HG03575 (cell line): Measurements from ENCODE around the gene GALNT13.

ENCODE experiments used
- ATAC-seq: cut with Tn5 transposase; IDR thresholded peaks from one replicate; pipeline ENCODE4 v1.9.1; 2021; ENCODE audit not compliant: unreplicated experiment, insufficient number of reproducible peaks, low FRiP score; ENCODE audit errors: extremely low read depth

Gene GALNT13

DNA sequence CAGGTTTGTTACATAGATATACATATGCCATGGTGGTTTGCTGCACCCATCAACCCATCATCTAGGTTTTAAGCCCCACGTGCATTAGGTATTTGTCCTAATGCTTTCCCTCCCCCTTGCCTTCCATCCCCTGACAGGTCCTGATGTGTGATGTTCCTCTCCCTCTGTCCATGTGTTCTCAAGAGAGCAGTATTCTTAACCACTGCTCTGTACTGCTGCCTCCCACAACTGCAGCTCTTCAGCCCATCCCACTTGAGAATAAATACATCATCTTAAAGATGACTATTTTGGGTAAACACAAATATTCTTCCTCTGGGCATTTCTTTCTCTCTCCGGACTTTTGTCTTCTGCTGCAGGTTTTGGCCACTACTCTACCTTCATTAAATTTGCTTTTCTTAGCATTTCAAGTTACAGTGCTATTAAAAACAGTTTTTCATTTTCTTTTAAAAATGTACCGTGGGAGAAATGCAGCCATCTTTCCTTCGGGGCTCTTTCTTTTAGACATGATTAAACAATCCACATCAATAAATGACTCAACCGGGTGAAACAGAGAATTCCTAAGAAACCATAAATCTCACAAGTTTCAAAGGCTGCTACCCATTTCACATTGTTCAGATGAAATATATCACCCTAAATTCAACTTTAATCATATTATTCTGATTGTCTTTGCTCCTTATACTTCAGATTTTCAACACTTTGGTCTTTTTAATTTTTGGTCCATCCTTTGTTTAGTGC lies 323.4 kb downstream of the GALNT13 start:
- no peak for ATAC-seq

DNA sequence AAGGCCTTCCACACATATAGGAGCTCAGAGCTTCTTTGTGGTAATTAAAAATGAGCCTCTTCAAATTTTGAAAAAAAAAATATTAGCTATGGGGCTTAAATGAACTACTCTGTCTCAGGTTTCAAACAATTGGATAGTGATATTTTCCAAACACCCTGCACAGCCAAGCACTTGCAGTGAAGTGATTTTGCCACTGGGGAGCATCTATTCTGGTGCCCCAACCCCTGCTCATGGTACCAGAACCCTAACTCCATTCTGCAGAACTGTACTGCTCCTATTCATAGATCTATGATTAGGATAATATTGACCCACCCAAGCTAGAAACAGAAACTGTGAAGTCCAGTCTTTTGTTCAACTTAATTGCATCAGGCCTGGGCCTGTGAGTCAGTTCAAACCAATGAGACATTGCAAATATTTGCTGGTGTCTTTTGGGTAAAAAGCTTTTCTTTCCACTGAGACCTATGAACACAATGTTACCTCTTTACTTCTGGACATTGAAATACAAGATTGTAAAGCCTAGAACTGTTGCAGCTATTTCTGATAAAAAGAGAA lies 324.0 kb downstream of the GALNT13 start:
- no peak for ATAC-seq

DNA sequence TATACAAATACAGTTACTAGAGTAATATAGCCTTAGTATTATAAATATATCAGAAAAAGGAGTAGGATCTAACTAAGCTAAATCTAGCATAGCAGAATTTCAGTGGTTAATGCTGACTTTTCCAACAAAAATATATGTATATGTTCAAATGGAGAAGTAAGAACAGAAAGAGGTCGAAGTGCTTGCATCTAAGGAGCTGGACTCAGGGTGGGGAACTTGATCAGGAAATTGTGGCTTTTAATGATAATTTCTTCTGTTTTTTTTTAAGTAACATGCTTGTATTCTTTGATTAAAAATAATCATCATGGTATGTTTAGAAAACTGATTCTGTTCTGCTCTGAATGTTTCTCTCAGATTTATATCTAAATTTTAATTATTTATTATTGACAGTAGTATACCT lies 327.1 kb downstream of the GALNT13 start:
- no peak for ATAC-seq

DNA sequence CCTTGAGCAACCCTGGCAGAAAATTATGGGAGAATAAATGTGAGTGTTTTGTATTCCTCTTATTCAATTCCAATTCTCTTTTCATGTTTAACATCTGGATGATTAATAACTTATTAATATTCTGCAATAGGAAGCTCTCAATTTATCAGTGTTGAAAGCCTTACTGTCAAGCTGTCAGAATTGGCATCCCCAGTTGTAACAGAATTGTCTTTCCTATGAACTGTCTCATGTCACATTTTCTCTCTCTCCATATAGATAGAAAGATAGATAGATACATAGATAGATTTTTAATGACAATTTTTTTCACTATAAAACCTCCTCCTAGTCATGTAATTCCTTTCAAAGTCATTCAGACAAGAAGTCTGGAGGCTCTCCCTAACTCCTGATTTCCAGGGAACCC lies 331.5 kb downstream of the GALNT13 start:
- no peak for ATAC-seq

DNA sequence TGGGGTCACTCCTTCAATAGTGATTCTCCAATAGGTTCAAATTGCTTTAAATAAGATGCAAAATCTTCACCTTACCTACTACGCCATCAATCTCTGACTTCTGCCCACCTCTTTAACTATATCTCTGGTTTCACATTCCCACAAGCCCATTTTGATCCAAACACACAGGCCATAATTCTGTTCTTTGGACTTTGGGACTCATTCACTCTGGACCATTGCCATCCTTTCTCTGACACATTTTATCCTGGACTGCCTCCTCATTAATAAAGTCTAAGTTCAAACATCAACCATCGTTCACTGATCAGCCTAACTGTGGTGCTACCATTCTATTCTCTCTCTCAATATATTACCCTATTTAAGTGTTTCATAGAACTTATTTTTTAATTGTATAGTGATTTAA lies 332.2 kb downstream of the GALNT13 start:
- no peak for ATAC-seq

DNA sequence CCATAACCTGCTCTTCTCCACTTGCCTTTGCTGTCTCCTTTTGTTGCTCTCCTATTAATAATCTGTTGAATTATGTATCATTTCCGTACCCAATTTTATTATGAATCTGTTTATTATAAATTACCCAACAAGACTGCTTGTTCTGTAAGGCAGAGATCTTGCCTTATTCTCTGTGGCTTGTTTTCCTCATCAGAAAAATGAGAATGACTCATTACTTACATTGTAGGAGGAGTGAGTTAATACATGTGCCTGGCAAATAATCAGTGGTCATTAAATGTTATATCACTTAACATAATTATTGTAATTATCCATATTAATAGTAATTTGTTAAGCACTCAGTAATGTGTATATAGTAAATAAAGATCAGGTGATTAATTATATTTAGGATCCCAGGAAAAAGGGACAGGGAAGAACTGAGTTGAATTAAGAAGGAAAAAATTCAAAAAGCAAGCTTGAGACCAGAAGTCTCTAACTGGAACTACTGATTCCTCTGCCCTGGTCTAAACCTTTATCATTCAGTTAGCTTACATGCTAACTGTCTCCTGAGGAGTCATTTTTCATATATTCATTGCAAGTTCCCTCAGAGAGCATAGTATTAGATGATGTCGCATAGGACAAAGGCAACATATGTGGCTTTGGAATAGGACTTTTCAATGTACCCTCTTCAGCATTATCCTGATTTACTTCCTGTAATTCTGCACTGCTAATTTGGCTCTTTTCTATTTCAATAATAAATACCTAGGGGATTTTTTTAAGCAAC lies 335.7 kb downstream of the GALNT13 start:
- ATAC-seq, result no peak

DNA sequence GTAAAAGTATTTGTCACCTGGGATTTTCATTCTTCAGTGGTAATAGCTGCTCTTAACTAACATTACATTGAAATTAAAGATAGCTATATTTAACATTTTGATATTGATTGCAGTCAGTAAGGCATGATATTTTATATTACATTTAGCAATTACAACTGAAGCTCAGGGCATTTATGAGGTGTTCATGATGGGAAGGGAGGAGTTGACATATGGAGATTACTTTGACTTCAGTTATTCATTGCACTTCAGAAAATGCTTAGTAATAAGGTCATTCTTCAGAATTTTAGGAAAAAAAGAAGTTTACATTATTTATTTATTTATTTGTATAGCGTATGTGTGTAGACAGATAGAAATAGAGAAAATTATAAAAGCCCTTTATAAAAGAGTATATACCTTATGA lies 352.0 kb downstream of the GALNT13 start:
- ATAC-seq, result no peak

DNA sequence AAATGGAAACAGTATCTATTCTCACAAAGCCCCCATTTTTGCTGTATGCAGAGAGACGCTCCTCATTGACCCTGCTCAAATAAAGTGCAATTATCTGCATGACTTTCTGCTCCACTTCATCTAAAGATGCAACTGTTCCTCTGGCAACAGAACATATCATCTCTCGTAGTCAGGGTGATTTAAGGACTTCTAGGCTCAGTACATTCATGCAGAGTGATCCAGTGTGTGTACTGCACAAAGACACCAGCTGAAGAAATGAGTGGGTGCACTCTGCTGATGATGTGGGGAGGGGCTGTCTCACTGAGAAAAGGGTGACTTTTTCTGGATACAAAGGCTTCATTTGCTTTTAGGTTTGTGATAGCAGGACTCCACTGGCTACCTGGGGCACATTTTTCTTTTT lies 355.2 kb downstream of the GALNT13 start:
- ATAC-seq, result no peak

DNA sequence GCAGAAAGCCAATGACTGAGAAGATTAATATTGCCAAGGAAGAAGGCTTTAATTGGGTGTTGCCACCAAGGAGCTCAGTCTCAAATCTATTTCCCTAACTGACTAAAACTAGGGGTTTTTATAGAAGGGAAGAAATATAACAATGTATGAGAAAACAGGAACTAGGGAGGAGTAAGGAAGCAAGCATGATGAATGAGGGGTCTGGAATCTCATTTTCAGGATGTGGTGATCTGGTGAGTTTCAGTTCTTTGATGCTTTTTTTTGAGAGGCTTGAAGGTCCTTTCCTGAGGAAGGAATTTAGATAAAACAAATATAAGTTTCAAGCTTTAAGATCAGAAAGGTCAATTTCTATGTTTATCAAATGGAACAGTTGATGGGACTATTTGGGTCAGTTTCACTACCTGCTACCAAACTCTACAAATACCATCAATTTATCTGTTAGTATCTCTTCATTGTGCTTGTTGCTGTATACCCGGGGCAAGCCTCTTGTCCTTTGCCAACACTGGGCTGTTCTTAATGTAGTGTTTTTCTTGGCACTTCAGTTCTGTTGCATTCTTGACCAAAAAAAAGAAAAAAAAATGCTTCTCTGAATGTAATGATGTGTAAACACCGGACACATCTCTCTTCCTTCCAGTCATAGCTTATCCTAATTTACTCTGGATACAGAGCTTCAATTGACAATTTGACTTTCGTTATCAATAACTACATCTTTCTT lies 357.0 kb downstream of the GALNT13 start:
- no peak for ATAC-seq

DNA sequence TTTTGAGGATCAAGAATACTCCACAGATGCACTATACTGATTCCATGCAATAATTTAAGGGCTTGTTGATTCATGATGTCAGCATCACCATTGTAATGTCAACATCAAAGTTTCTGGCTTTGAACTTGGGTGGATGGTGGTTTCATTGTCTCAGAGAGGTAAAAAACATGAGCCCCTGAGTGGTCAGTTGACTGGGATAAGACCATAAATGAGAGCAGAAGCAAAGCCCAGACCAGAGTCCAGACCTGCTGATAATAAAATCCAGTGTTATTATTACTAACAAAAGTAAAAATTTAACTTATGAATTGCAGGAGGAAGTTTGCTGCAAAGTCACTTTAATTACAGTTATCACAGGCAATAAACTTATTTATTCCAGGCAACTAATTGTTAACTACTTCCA lies 358.2 kb downstream of the GALNT13 start:
- ATAC-seq, result no peak

DNA sequence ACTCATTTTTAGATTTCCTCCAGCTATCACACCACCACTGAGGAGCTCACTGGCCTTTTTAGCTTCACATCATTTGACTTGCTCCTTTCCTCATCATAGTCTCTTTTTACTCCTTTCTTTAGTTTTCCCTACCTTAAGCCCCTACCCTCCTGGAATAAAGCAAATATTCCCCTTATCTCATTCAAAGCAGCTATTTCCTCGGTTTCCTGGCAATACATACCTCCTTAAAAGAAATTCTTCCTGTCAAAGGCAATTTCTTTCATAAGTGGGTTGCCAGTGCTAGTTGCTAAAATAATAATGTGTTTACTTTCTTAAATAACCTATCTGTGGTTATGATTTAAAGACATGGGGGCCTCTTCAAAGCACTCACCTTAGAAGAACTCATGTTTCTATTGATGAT lies 359.3 kb downstream of the GALNT13 start:
- ATAC-seq, result no peak

DNA sequence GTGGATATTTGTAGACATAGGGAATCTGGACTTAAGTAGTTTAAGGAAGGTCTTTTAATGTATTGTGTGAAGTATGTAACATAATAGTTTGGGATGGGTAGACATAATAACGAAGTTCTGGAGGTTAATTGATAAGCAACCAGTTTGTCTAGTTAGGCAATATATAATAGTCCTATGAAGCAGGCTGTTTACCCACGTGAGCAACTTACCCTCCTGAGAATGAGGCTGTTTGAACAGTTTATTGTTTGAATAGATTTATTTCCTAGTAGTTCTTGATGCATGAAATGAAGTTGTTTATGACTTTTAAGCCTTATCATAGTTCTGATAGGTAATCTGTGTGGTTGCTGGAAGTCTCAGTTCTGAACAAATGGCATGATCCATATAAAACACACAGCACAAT lies 361.5 kb downstream of the GALNT13 start:
- ATAC-seq, result no peak

DNA sequence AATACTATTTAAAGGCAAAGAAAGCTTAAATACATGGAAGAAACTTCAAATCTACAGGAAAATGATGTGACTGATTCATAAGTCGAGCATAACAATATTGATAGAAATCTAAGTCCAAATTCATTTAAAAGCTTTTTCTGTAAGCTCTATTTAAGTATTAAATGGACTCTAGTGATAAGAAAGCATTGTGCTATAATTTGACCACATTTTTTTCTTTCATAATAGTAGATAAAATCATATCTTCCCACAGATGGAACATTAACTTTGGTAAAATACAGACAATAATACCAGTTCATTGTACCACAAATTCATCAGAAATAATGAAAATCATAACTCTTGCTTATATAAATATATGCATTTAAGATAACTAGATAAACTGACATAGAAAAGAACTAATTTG lies 366.5 kb downstream of the GALNT13 start:
- ATAC-seq, result no peak

DNA sequence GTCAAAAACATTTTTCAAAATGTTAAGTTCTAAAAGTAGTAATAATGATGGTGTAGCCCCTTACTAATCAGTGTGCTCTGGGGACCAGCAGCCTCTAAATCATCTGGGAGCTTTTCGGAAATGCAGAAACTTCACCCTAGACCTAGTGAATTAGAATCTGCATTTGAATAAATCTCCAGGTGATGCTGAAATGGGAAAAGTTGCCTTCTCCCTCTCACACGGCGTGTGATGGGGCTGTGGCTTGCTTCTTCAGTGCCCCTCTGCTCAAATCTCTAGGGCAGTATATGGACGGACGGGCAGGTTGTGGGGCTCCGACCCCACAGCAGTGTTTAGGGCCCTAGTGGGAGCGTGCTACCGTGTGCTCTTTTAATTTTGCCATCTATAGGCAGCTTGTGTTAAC lies 368.6 kb downstream of the GALNT13 start:
- ATAC-seq, result no peak

DNA sequence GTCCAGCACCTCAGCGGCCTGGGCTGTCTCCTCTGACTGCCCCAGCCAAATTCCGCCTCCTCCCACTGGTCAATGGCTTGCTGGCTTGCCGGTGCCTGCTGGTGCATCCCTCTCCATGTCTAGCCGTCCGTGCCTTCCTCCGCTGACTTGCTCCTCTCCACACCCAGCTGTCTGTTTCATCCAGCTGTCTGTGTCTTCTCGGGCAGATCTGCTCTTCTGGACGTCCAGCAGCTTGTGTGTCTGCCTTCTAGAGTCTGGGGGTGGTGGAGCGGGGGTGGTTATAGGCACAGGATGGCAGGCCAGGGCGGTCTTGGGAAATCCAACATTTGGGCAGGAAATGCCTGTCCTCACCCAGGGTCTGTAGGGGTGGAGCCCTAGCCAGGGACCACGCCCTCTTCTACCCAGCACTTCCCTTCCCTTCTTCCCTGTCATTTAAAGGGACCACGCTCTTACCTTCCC lies 369.2 kb downstream of the GALNT13 start:
- no peak for ATAC-seq

DNA sequence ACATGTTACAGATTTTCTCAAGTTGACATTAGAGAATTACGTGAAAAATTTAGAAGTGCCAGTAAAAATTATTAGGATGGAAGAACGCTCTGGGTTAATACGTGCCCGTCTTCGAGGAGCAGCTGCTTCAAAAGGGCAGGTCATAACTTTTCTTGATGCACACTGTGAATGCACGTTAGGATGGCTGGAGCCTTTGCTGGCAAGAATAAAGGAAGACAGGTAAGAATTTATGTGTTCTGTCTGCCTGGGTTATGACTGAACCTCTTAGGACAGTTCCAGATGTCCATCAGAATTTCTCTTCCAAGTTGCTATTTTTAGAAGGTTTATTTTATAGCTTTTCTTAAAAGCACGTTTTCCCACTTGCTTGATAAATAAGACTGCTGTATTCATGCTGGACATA lies 371.0 kb downstream of the GALNT13 start:
- ATAC-seq, result no peak

DNA sequence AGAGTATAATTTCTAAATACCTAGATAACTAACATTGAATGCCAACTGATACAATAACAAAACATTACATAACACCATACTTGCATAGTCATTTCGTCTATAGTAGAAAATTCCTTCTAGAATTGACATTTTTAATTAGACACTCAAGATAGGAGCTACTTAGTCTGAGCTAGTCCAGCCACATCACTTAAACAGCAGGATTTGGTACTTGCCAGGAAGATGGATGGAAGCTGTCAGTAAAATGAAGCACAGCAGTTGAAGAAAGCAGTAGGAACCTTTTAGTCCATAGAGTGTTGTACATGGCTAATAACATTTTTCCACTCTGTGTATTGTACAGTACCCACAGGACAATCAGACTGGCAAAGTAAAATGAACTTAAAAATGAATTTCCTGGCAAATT lies 372.0 kb downstream of the GALNT13 start:
- ATAC-seq, result no peak

DNA sequence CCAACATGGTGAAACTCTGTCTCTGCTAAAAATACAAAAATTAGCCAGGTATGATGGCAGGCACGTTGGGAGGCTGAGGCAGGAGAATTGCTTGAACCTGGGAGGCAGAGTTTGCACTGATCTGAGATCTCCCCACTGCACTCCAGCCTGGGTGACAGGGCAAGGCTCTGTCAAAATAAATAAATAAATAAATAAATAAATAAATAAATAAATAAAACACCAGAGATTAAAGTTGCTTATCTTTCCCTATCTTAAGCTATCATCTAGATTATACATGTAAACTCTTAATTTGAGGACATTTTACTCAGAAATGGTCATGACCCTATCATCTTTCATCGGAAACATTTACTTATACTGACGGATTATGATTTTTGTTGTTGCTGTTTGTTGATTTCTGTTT lies 373.2 kb downstream of the GALNT13 start:
- ATAC-seq, result no peak

DNA sequence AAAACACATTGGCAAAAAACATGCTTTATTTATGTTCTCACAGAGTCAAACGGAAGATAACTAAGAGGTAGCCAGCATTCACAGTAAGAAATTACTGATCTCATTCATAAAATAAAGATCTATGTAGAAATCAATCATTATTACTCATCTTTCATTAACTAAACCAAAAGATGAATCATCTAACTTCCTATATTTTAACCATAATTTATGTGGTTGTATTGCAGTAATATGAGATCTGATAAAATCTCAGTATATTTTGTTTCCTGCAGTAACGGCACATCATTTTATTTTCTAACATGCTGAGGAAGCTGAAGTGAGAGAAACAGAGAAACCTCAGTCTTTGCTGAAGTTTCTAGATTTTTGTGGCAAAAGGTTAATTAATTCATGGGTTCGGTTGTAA lies 375.8 kb downstream of the GALNT13 start:
- ATAC-seq, result no peak

DNA sequence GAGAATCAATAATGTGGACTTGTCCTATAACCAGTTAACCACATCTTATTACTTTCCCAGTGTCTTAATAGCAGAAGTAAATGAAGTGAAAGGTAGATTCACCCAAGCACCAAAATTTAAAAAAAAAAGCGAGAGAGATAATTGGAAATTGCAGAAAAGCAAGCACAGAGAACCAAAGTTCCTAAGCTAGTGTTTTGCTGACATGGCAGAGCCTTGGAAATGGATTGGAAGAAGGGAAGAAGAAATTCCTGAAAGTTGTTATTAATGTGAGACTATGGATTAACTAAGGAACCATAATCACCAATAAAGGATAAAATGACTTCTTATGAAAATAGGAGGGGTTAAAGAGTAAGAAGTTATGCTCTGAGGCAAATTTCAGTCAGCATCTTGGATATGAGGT lies 384.4 kb downstream of the GALNT13 start:
- no peak for ATAC-seq
